DMS153 treated with DMSO at 0.1 percent for 48 hours (cell line): ENCODE measurements around the gene BANP.
"Not testable (repeated sequence)": the region's sequence is repeated elsewhere in the genome, so short reads cannot be mapped to it uniquely, and the experiment has no call there.

ENCODE experiments used
- DNase-seq: peaks from one replicate; lab custom pipeline; 2025; ENCODE audit not compliant: unreplicated experiment; lab: John Stamatoyannopoulos, UW

Gene BANP

GRCh38 chr16:87965417-87965816, 14.2 kb downstream of the BANP start:
- DNase-seq, result no peak

GRCh38 chr16:87966064-87966645, 14.9 kb downstream of the BANP start:
- DNase-seq, result no peak

- DNase-seq, result no peak
These were observed 15.5 kb downstream of the BANP start for GRCh38 chr16:87966685-87967185.

- no peak for DNase-seq
These were observed 17.3 kb downstream of the BANP start for GRCh38 chr16:87968541-87968940.

- DNase-seq, result no peak
These were observed 19.0 kb downstream of the BANP start for GRCh38 chr16:87970186-87970585.

GRCh38 chr16:87971933-87972332, 20.7 kb downstream of the BANP start:
- DNase-seq, result no peak

- DNase-seq, result no peak
These were observed 22.5 kb downstream of the BANP start for GRCh38 chr16:87973717-87974116.

GRCh38 chr16:87974178-87974577, 22.9 kb downstream of the BANP start:
- DNase-seq, result no peak

GRCh38 chr16:87976665-87977064, 25.4 kb downstream of the BANP start:
- no peak for DNase-seq

- no peak for DNase-seq
These were observed 26.9 kb downstream of the BANP start for GRCh38 chr16:87978127-87978526.

GRCh38 chr16:87979352-87979751, 28.1 kb downstream of the BANP start:
- no peak for DNase-seq

- not testable (repeated sequence) for DNase-seq
These were observed 28.8 kb downstream of the BANP start for GRCh38 chr16:87979911-87980630.

- DNase-seq, result not testable (repeated sequence)
These were observed 30.1 kb downstream of the BANP start for GRCh38 chr16:87981376-87981775.

GRCh38 chr16:87982581-87983041, 31.4 kb downstream of the BANP start:
- no peak for DNase-seq

- DNase-seq, result not testable (repeated sequence)
These were observed 32.0 kb downstream of the BANP start for GRCh38 chr16:87983072-87983736.

GRCh38 chr16:87983737-87984097, 32.5 kb downstream of the BANP start:
- DNase-seq, result not testable (repeated sequence)

- not testable (repeated sequence) for DNase-seq
These were observed 32.9 kb downstream of the BANP start for GRCh38 chr16:87984180-87984579.

- DNase-seq, result no peak
These were observed 33.5 kb downstream of the BANP start for GRCh38 chr16:87984632-87985267.

GRCh38 chr16:87985493-87985892, 34.3 kb downstream of the BANP start:
- not testable (repeated sequence) for DNase-seq

- DNase-seq, result not testable (repeated sequence)
These were observed 35.2 kb downstream of the BANP start for GRCh38 chr16:87986361-87986849.

- not testable (repeated sequence) for DNase-seq
These were observed 37.4 kb downstream of the BANP start for GRCh38 chr16:87988596-87988995.
